ENCODE data around the gene TANC1.

Gene TANC1

GRCh38 chr2:159157361-159158209, 189.1 kb downstream of the TANC1 start:
- no peak for DNase-seq (ENCODE audit: low read depth in 2 of 2)

- no peak for DNase-seq (ENCODE audit: low read depth in 2 of 2)
Observed at GRCh38 chr2:159160412-159160811, 192.0 kb downstream of the TANC1 start.

- DNase-seq (ENCODE audit: low read depth in 2 of 2), result no peak
Observed at GRCh38 chr2:159160954-159161353, 192.5 kb downstream of the TANC1 start.

- no peak for DNase-seq (ENCODE audit: low read depth in 2 of 2)
Observed at GRCh38 chr2:159163930-159164329, 195.5 kb downstream of the TANC1 start.

- no peak for DNase-seq (ENCODE audit: low read depth in 2 of 2)
Observed at GRCh38 chr2:159164457-159164911, 196.0 kb downstream of the TANC1 start.

- DNase-seq (ENCODE audit: low read depth in 2 of 2), result no peak
Observed at GRCh38 chr2:159165048-159165447, 196.6 kb downstream of the TANC1 start.

- DNase-seq (ENCODE audit: low read depth in 2 of 2), result no peak
Observed at GRCh38 chr2:159168707-159169106, 200.3 kb downstream of the TANC1 start.

GRCh38 chr2:159169187-159169586, 200.7 kb downstream of the TANC1 start:
- DNase-seq (ENCODE audit: low read depth in 2 of 2), result no peak

- no peak for DNase-seq (ENCODE audit: low read depth in 2 of 2)
Observed at GRCh38 chr2:159172403-159172802, 204.0 kb downstream of the TANC1 start.

- no peak for DNase-seq (ENCODE audit: low read depth in 2 of 2)
Observed at GRCh38 chr2:159174759-159175158, 206.3 kb downstream of the TANC1 start.

GRCh38 chr2:159175182-159175581, 206.7 kb downstream of the TANC1 start:
- DNase-seq (ENCODE audit: low read depth in 2 of 2), result no peak

GRCh38 chr2:159175927-159176326, 207.5 kb downstream of the TANC1 start:
- DNase-seq (ENCODE audit: low read depth in 2 of 2), result no peak

- DNase-seq (ENCODE audit: low read depth in 2 of 2), result no peak
Observed at GRCh38 chr2:159176555-159176954, 208.1 kb downstream of the TANC1 start.

- no peak for DNase-seq (ENCODE audit: low read depth in 2 of 2)
Observed at GRCh38 chr2:159177357-159177756, 208.9 kb downstream of the TANC1 start.

GRCh38 chr2:159177957-159178356, 209.5 kb downstream of the TANC1 start:
- DNase-seq (ENCODE audit: low read depth in 2 of 2), result no peak

- DNase-seq (ENCODE audit: low read depth in 2 of 2), result no peak
Observed at GRCh38 chr2:159179096-159179495, 210.7 kb downstream of the TANC1 start.

GRCh38 chr2:159179696-159180095, 211.3 kb downstream of the TANC1 start:
- DNase-seq (ENCODE audit: low read depth in 2 of 2), result no peak

GRCh38 chr2:159183346-159183745, 214.9 kb downstream of the TANC1 start:
- no peak for DNase-seq (ENCODE audit: low read depth in 2 of 2)

GRCh38 chr2:159185401-159186130, 217.1 kb downstream of the TANC1 start:
- no peak for DNase-seq (ENCODE audit: low read depth in 2 of 2)

- no peak for DNase-seq (ENCODE audit: low read depth in 2 of 2)
Observed at GRCh38 chr2:159186462-159186861, 218.0 kb downstream of the TANC1 start.

GRCh38 chr2:159187106-159187505, 218.7 kb downstream of the TANC1 start:
- no peak for DNase-seq (ENCODE audit: low read depth in 2 of 2)

GRCh38 chr2:159188449-159188848, 220.0 kb downstream of the TANC1 start:
- no peak for DNase-seq (ENCODE audit: low read depth in 2 of 2)

- no peak for DNase-seq (ENCODE audit: low read depth in 2 of 2)
Observed at GRCh38 chr2:159192371-159192918, 224.0 kb downstream of the TANC1 start.

All from stimulated activated CD4-positive, alpha-beta T cell treated with anti-CD3 and anti-CD28 coated beads, Interleukin-15, amount 100 ng/mL, for 48 hours (primary cell).